WI38 (cell line): ENCODE measurements around the gene CLEC9A.

Source experiments
- H3K4me3 ChIP-seq: 2 replicates; pipeline ENCODE4 v1.5.1; 2011; ENCODE audit warnings: low read depth, mild to moderate bottlenecking, control low read depth, low read length
- CTCF ChIP-seq: IDR thresholded peaks from 2 replicates; pipeline ENCODE4 v1.5.1; 2012; ENCODE audit warnings: low read depth, mild to moderate bottlenecking, control low read depth, low read length

The CLEC9A gene

DNA sequence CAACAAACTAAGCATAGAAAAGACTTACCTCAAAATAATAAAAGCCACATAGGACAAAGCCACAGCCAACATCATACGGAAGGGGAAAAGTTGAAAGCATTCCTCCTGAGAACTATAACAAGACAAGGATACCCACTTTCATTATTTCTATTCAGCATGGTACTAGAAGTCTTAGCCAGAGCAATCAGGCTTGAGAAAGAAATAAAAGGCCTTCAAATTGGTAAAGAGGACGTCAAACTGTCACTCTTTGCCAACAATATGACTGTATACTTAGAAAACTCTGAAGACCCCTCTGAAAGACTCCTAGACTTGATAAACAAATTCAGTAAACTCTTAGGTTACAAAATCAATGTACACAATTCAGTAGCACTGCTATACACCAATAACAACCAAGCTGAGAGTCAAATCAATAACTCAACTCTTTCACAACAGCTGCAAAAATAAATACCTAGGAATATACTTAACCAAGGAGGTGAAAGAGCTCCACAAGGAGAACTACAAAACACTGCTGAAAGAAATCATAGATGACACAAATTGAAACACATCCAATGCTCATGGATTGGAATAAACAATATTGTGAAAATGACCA is 79.9 kb downstream of the CLEC9A start:
- H3K4me3 ChIP-seq = no peak overlapping the region
- no peak for TF ChIP-seq CTCF

DNA sequence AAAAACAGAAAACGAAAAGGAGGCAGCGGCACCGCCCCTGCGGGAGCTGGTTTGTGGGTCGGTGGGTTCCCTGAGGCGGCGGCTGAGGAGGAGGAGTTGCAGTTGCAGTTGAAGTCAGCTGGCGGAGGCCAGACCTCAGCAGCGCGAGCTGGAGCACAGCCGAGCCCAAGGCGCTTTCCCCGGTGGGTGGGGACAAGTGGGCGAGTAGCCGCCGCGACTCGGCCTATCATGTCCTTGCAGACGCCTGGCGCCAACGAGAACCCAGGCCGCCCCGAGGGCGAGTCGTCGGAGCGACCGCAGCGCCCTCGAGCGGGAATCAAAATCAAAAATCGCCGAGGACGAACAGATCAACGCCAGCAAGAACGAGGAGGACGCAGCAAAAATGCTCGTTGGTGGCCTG is 81.0 kb downstream of the CLEC9A start:
- H3K4me3 ChIP-seq = no peak overlapping the region
- TF ChIP-seq CTCF = no peak

- H3K4me3 ChIP-seq = no peak overlapping the region
- no peak for TF ChIP-seq CTCF
Observed at GRCh38 chr12:10113075-10113474, 82.6 kb downstream of the CLEC9A start.

DNA sequence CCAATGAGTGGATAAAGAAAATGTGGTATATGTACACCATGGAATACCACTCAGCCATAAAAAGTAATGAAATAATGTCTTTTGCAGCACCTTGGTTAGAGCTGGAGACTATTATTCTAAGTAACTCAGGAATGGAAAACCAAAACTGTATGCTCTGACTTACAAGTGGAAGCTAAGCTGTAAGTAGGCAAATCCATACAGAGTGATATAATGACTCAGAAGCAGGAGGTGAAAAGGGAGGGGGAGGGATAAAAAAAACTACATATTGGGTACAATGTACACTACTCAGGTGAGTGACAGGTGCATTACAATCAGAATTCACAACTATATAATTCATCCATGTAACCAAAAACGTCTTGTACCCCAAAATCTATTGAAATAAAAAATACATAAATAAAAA is 83.4 kb downstream of the CLEC9A start:
- H3K4me3 ChIP-seq = no peak overlapping the region

GRCh38 chr12:10115311-10115710 is 84.8 kb downstream of the CLEC9A start:
- no peak for TF ChIP-seq CTCF
- no peak overlapping the region for H3K4me3 ChIP-seq

More for the DNA sequence above, 83.4 kb downstream of the CLEC9A start:
- no peak for TF ChIP-seq CTCF
